CD4-positive, alpha-beta T cell (primary cell): Measurements from ENCODE around the gene NDRG2. TPM values are rescaled to one million over a fixed set of nuclear protein-coding genes. Genes with fewer than 3 reads are reported as not detected.

ENCODE experiments used
- ATAC-seq: fragments of 200-7000 bp; cut with Tn5 transposase; one replicate; pipeline ENCODE4 v1.10.0; 2022; ENCODE audit warnings: mild to moderate bottlenecking; ENCODE audit not compliant: poor library complexity
- CTCF ChIA-PET: fragments of 350-600 bp; sonication (Branson Sonifier 250); formaldehyde crosslinking; loops from one replicate; lab custom pipeline; 2021; ENCODE audit warnings: antibody characterized with exemption, inconsistent platforms; lab: Charles Lee
- POLR2A ChIA-PET: fragments of 350-600 bp; sonication (Branson Sonifier 250); formaldehyde crosslinking; loops from one replicate; lab custom pipeline; 2021; ENCODE audit warnings: antibody characterized with exemption, inconsistent platforms; lab: Charles Lee
- DNase-seq, 14 experiments: peaks; one replicate each; pipeline ENCODE4 v3.0.0-alpha.2; 2013 to 2020; ENCODE audit warnings: mixed read lengths in 2 of 14
- H3K27ac ChIP-seq, 2 donors: one replicate each; pipeline versions ENCODE4 v1.5.1 to v1.7.0; 2013; ENCODE audit warnings: low read length in 2 of 2, low read depth in 1 of 2, mild to moderate bottlenecking in 1 of 2
- H3K27me3 ChIP-seq, 2 experiments: 1 replicate in 1 of 2; 2 replicates in 1 of 2; pipeline versions ENCODE4 v1.6.1 to v1.7.0; 2013; ENCODE audit warnings: low read length in 2 of 2, control low read depth in 1 of 2, mild to moderate bottlenecking in 1 of 2, moderate library complexity in 1 of 2; ENCODE audit not compliant: insufficient read depth in 2 of 2, control insufficient read depth in 1 of 2
- H3K36me3 ChIP-seq: one replicate; pipeline ENCODE4 v1.6.1; 2013; ENCODE audit warnings: low read length, control low read depth; ENCODE audit not compliant: insufficient read depth
- H3K4me1 ChIP-seq: one replicate; pipeline ENCODE4 v1.6.1; 2013; ENCODE audit warnings: low read length, control low read depth; ENCODE audit not compliant: insufficient read depth
- H3K4me3 ChIP-seq: one replicate; pipeline ENCODE4 v1.5.1; 2013; ENCODE audit warnings: mild to moderate bottlenecking, low read length, moderate library complexity
- H3K9me3 ChIP-seq, 2 experiments: 1 replicate in 1 of 2; 2 replicates in 1 of 2; pipeline versions ENCODE4 v1.6.1 to v1.7.0; 2013; ENCODE audit warnings: low read length in 2 of 2, mild to moderate bottlenecking in 2 of 2, control low read depth in 1 of 2, moderate library complexity in 1 of 2; ENCODE audit not compliant: control insufficient read depth in 1 of 2, insufficient read depth in 1 of 2
- H3K27ac Mint-ChIP-seq: one replicate; pipeline ENCODE4 v1.8.0; 2020; ENCODE audit warnings: mixed read lengths
- H3K27me3 Mint-ChIP-seq: one replicate; pipeline ENCODE4 v1.8.0; 2021; ENCODE audit warnings: mixed read lengths
- H3K36me3 Mint-ChIP-seq: one replicate; pipeline ENCODE4 v1.8.0; 2021; ENCODE audit warnings: low read depth, mixed read lengths
- H3K4me1 Mint-ChIP-seq: one replicate; pipeline ENCODE4 v1.8.0; 2021; ENCODE audit warnings: low read depth, mixed read lengths
- H3K4me3 Mint-ChIP-seq: one replicate; pipeline ENCODE4 v1.8.0; 2020; ENCODE audit warnings: mild to moderate bottlenecking, mixed read lengths
- H3K9me3 Mint-ChIP-seq: one replicate; pipeline ENCODE4 v1.8.0; 2020; ENCODE audit warnings: mixed read lengths
- intact Hi-C, 2 experiments: fragments of 100-400 bp; cut with DNase I in 1 of 2; cut with micrococcal nuclease in 1 of 2; formaldehyde crosslinking; loops; one replicate each; pipeline versions ENCODE4 v1.15.1 to v1.9.0; 2023 to 2025; cut with DNase I, micrococcal nuclease
- total RNA-seq, 174 experiments: library from RNA in 2 of 174; stranded (reverse) in 2 of 174; gene quantifications; one replicate each; pipeline ENCODE4 v1.2.3 and lab custom pipeline; 2021 to 2026
- TF ChIP-seq, protein P1 (sequence below): fragments of 200-600 bp; IDR thresholded peaks from one replicate; pipeline ENCODE4 v1.8.0; 2022; ENCODE audit warnings: antibody characterized with exemption, mild to moderate bottlenecking

The NDRG2 gene
- total RNA-seq, 2 experiments from 2014 or later = 26.7 to 28.6 TPM

DNA sequence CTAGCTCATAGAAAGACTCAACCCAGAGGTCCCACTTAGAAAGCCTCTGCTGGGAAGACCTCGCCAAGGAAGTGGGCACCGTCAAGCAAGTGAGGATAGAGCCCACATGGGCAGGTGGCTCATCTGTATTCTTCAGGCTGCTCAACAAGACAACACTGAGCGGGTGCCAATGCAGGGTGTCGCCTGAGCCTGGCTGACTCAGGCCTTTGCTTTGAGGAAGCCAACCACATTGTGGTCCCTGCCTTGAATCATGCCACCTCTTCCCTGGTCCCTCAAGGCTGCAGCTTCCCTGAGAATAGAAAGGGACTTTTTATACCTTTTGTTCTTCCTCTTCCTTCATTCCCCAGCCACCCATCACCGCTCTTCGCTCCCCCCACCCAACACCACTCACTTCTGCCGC, 11.9 kb upstream of the NDRG2 start:
- no peak overlapping the region for H3K27ac ChIP-seq
- H3K27ac Mint-ChIP-seq = no peak overlapping the region
- no peak for ATAC-seq
- TF ChIP-seq, protein P1, sequence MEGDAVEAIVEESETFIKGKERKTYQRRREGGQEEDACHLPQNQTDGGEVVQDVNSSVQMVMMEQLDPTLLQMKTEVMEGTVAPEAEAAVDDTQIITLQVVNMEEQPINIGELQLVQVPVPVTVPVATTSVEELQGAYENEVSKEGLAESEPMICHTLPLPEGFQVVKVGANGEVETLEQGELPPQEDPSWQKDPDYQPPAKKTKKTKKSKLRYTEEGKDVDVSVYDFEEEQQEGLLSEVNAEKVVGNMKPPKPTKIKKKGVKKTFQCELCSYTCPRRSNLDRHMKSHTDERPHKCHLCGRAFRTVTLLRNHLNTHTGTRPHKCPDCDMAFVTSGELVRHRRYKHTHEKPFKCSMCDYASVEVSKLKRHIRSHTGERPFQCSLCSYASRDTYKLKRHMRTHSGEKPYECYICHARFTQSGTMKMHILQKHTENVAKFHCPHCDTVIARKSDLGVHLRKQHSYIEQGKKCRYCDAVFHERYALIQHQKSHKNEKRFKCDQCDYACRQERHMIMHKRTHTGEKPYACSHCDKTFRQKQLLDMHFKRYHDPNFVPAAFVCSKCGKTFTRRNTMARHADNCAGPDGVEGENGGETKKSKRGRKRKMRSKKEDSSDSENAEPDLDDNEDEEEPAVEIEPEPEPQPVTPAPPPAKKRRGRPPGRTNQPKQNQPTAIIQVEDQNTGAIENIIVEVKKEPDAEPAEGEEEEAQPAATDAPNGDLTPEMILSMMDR = no peak
- H3K4me3 Mint-ChIP-seq = no peak overlapping the region
- no peaks in the 10 kb centered on the region for H3K4me1 ChIP-seq
- no peaks in the 10 kb centered on the region for H3K27me3 Mint-ChIP-seq
- peak in 1 of 14 experiments; percentile 36 for DNase-seq
- no peaks in the 10 kb centered on the region for H3K4me1 Mint-ChIP-seq
- H3K36me3 ChIP-seq = no peaks in the 10 kb centered on the region
- ChIA-PET CTCF (interaction anchor here (2.1 kb wide), 1 partner anchor 22 kb away, joined by 9 read pairs; no protein-coding TSS in a partner anchor), POLR2A (interaction anchor here (1.2 kb wide), 1 partner anchor 22 kb away, joined by 3 read pairs; no protein-coding TSS in a partner anchor)
- intact Hi-C loops = no loop called here
- H3K36me3 Mint-ChIP-seq = no peaks in the 10 kb centered on the region
- no peaks in the 10 kb centered on the region for H3K9me3 Mint-ChIP-seq
- peaks cover 0 to 3% of the 10 kb centered on the region in 2 experiments for H3K27me3 ChIP-seq
- no peaks in the 10 kb centered on the region for H3K9me3 ChIP-seq
- H3K4me3 ChIP-seq = no peak overlapping the region

DNA sequence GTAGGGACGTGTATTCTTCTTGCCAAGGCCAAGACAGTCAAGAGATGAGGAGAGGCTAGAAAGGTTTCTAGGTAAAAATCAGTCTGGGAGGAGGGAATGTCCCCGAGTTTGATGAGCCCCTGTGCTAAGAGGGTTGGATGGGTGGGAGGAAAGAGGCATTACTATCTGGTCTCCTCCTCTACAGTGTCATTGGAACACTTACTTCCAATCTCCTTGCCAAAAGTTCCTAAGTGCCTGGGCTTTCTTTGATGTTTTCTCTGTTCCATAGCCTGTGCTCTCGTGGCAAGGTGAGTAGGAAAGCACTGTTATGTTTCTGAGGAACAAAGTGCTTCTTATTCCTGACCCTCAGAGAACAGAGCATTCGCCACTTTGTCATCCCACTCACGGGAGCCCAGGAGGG, 9.8 kb upstream of the NDRG2 start, which contains the start of gene RNASE13:
Gene RNASE13, minus strand, starts transcription at position 101 of the 400 bp plus-strand sequence. CDS start 519 bp downstream, outside the sequence.
- ATAC-seq (no peak), DNase-seq (no peak)
- no peak within 1 kb of the TSS for H3K27ac Mint-ChIP-seq
- TF ChIP-seq, protein P1 = no peak
- Histone ChIP-seq H3K36me3 (no peaks in the 10 kb centered on the region), H3K27me3 (peaks cover 0 to 3% of the 10 kb centered on the region in 2 experiments), H3K4me1 (no peaks in the 10 kb centered on the region), H3K9me3 (no peaks in the 10 kb centered on the region), H3K27ac (no peak within 1 kb of the TSS), H3K4me3 (no peak within 1 kb of the TSS)
- no peak within 1 kb of the TSS for H3K4me3 Mint-ChIP-seq
- H3K27me3 Mint-ChIP-seq = no peaks in the 10 kb centered on the region
- no peaks in the 10 kb centered on the region for H3K4me1 Mint-ChIP-seq
- H3K9me3 Mint-ChIP-seq = no peaks in the 10 kb centered on the region
- ChIA-PET CTCF (no interaction called here), POLR2A (interaction anchor here (1.1 kb wide), 1 partner anchor 20 kb away, joined by 3 read pairs; no protein-coding TSS in a partner anchor)
- H3K36me3 Mint-ChIP-seq = no peaks in the 10 kb centered on the region
- intact Hi-C loops = no loop called here

DNA sequence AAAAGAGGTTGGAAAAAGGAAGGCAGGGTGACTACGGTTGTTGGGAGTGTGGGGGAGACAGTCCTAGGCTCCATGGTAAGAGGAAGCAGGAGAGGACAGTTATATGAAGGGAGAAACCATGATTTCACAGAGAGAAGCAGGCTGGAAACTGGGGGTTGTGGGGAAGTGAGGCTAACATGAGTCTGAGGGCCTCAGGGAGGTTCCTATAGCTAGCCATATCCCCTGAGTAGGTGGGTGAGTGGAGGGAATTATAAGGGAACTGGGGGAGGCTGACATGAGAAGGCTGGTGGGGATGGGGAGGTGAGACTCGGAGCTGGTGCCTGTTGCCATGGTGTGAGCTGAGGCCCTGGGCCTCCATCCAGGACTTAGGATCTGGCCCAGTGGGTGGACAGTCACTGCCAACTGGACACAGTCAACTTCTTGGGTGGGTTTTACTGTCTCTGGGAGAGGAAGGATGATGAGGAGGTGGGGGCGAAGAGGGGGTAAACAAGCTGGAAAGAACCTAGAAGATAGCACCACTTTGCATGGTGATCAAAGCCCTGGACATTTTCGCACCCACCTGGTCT, 8.4 kb upstream of the NDRG2 start:
- H3K27me3 ChIP-seq = peaks cover 0 to 3% of the 10 kb centered on the region in 2 experiments
- ChIA-PET CTCF (interaction anchor here (1.1 kb wide), 1 partner anchor 18 kb away, joined by 4 read pairs; no protein-coding TSS in a partner anchor), POLR2A (no interaction called here)
- H3K9me3 ChIP-seq = no peaks in the 10 kb centered on the region
- no peaks in the 10 kb centered on the region for H3K4me1 ChIP-seq
- DNase-seq = no peak
- Mint-ChIP-seq H3K36me3 (no peaks in the 10 kb centered on the region), H3K27me3 (no peaks in the 10 kb centered on the region), H3K4me3 (no peak overlapping the region), H3K27ac (no peak overlapping the region), H3K9me3 (no peaks in the 10 kb centered on the region), H3K4me1 (no peaks in the 10 kb centered on the region)
- H3K36me3 ChIP-seq = no peaks in the 10 kb centered on the region
- TF ChIP-seq, protein P1 = no peak
- no peak for ATAC-seq
- no peak overlapping the region for H3K4me3 ChIP-seq
- no peak overlapping the region for H3K27ac ChIP-seq
- intact Hi-C loops = no loop called here
